ENCODE measurements around the gene C1QTNF8. TPM values are rescaled to one million over a fixed set of nuclear protein-coding genes. Genes with fewer than 3 reads are reported as not detected.

Gene C1QTNF8
- total RNA-seq, 2 experiments from 2014 or later = not detected

DNA sequence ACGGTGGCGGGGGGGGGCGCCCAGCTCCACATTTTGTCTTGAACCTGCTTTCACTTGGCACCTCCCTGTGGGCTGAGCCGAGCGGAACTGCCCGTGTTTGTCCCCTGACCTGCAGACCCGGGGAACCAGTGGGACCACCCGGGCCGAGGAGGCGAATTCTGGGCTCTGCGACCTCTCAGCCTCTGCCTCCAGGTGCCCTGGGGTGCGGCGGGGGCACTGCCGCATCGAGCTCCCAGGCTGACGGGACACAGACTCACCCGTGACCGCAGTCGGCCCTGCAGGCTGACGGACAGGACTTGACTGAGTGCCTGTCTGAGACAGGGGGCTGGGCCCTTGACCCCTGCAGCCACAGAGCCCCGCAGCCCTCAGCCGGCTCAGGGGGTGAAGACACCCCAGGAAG, 11.1 kb upstream of the C1QTNF8 start:
- POLR2A ChIA-PET = no interaction called here
- no peak for TF ChIP-seq EZH2phosphoT487 (IDR thresholded peaks at IDR 0.05; ENCODE audit: borderline replicate concordance, low read depth, low read length)
- TF ChIP-seq CTCF (conservative IDR thresholded peaks at IDR 0.05; ENCODE audit: low read length) = no peak

GRCh38 chr16:1106659-1107058, 10.6 kb upstream of the C1QTNF8 start:
- POLR2A ChIA-PET = no interaction called here
- H3K4me1 ChIP-seq (ENCODE audit: insufficient read depth, low read length, poor library complexity, severe bottlenecking) = no peaks in the 10 kb centered on the region
- intact Hi-C loops (cut with micrococcal nuclease; ENCODE audit: unreplicated experiment) = loop anchor here (1.0 kb wide), 1 partner anchor 88 kb away; no protein-coding TSS in a partner anchor

More for the DNA sequence above, 11.1 kb upstream of the C1QTNF8 start:
- Histone ChIP-seq H3K79me2 (ENCODE audit: insufficient read depth, low read depth, low read length) (no peaks in the 10 kb centered on the region), H3K9me3 (ENCODE audit: low read length) (no peaks in the 10 kb centered on the region), H2AFZ (ENCODE audit: low read length) (no peak overlapping the region), H3K4me1 (ENCODE audit: insufficient read depth, low read length, poor library complexity, severe bottlenecking) (no peaks in the 10 kb centered on the region), H3K27ac (ENCODE audit: low read depth, low read length, poor library complexity, severe bottlenecking) (no peak overlapping the region), H4K20me1 (ENCODE audit: insufficient read depth, low read length) (no peaks in the 10 kb centered on the region), H3K36me3 (ENCODE audit: insufficient read depth, low read length) (no peaks in the 10 kb centered on the region), H3K9me2 (ENCODE audit: insufficient read depth, low read length) (no peaks in the 10 kb centered on the region), H3K4me3 (ENCODE audit: low read depth, low read length, poor library complexity, severe bottlenecking) (no peak overlapping the region), H3K4me2 (ENCODE audit: low read length) (no peak overlapping the region)
- no peak for DNase-seq (ENCODE audit: low spot score)
- no TSS peak for BruUV-seq (replicated peaks)
- CTCF ChIA-PET (ENCODE audit: unreplicated experiment) = no interaction called here
- intact Hi-C loops (cut with micrococcal nuclease; ENCODE audit: unreplicated experiment) = no loop called here

More at GRCh38 chr16:1106659-1107058, 10.6 kb upstream of the C1QTNF8 start:
- Histone ChIP-seq H2AFZ (ENCODE audit: low read length) (no peak overlapping the region), H3K4me2 (ENCODE audit: low read length) (no peak overlapping the region), H3K36me3 (ENCODE audit: insufficient read depth, low read length) (no peaks in the 10 kb centered on the region), H3K9me2 (ENCODE audit: insufficient read depth, low read length) (no peaks in the 10 kb centered on the region), H3K79me2 (ENCODE audit: insufficient read depth, low read depth, low read length) (no peaks in the 10 kb centered on the region), H4K20me1 (ENCODE audit: insufficient read depth, low read length) (no peaks in the 10 kb centered on the region), H3K4me3 (ENCODE audit: low read depth, low read length, poor library complexity, severe bottlenecking) (no peak overlapping the region), H3K9me3 (ENCODE audit: low read length) (no peaks in the 10 kb centered on the region), H3K27ac (ENCODE audit: low read depth, low read length, poor library complexity, severe bottlenecking) (no peak overlapping the region)
- CTCF ChIA-PET (ENCODE audit: unreplicated experiment) = no interaction called here
- DNase-seq (ENCODE audit: low spot score) = no peak
- TF ChIP-seq EZH2phosphoT487 (IDR thresholded peaks at IDR 0.05; ENCODE audit: borderline replicate concordance, low read depth, low read length) (no peak), CTCF (conservative IDR thresholded peaks at IDR 0.05; ENCODE audit: low read length) (no peak)
- BruUV-seq (replicated peaks) = no TSS peak
